ENCODE data around the gene PPP1R1B. TPM values are rescaled to one million over a fixed set of nuclear protein-coding genes. Genes with fewer than 3 reads are reported as not detected.

The PPP1R1B gene
- total RNA-seq, 1 donor from 2014 or later, result not detected

DNA sequence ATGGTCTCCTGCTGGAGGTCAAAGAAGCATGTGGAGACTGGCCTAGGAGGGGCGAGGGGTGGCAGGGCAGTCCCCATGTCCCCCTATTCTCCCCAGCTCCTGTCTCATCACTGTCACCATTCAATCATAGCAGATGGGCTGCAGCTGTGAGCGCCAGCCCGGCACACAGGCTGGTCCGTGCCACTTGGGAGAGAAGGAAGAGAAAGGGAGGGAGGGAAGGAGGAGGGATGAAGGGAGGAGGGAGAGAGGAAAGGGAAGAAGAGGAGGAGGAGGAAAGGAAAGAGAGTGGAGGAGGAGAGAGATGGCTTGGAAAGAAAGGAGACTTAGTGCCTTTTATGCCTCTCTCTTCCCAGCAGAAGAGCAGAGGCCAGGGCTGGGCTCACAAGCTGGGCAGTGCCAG is 31.5 kb upstream of the PPP1R1B start:
- TF ChIP-seq EZH2 (IDR thresholded peaks at IDR 0.05), result no peak
- TF ChIP-seq, protein P1, sequence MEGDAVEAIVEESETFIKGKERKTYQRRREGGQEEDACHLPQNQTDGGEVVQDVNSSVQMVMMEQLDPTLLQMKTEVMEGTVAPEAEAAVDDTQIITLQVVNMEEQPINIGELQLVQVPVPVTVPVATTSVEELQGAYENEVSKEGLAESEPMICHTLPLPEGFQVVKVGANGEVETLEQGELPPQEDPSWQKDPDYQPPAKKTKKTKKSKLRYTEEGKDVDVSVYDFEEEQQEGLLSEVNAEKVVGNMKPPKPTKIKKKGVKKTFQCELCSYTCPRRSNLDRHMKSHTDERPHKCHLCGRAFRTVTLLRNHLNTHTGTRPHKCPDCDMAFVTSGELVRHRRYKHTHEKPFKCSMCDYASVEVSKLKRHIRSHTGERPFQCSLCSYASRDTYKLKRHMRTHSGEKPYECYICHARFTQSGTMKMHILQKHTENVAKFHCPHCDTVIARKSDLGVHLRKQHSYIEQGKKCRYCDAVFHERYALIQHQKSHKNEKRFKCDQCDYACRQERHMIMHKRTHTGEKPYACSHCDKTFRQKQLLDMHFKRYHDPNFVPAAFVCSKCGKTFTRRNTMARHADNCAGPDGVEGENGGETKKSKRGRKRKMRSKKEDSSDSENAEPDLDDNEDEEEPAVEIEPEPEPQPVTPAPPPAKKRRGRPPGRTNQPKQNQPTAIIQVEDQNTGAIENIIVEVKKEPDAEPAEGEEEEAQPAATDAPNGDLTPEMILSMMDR (IDR thresholded peaks at IDR 0.05), result no peak
- no peak for TF ChIP-seq EZH2phosphoT487 (IDR thresholded peaks at IDR 0.05)
- Histone ChIP-seq H2AFZ (replicated peaks) (no peak overlapping the region), H3K4me3 (no peak overlapping the region), H3K79me2 (ENCODE audit: low read depth) (no peaks in the 10 kb centered on the region), H3K27me3 (peaks cover 100% of the 10 kb centered on the region), H3K9ac (no peak overlapping the region), H3K9me3 (ENCODE audit: low read depth) (no peaks in the 10 kb centered on the region), H3K27ac (no peak overlapping the region), H3K4me2 (no peak overlapping the region), H3K4me1 (no peaks in the 10 kb centered on the region), H3K36me3 (no peaks in the 10 kb centered on the region), H4K20me1 (ENCODE audit: low read depth) (peaks cover 82% of the 10 kb centered on the region), H3F3A (ENCODE audit: low read depth) (peaks cover 6% of the 10 kb centered on the region)
- DNase-seq (ENCODE audit: low spot score), result no peak
- no peak overlapping the region for H3K27ac Mint-ChIP-seq
- no peaks in the 10 kb centered on the region for H3K36me3 Mint-ChIP-seq
- no peak overlapping the region for H3K4me3 Mint-ChIP-seq
- H3K27me3 Mint-ChIP-seq (ENCODE audit: insufficient read depth, low read depth), result peaks cover 76% of the 10 kb centered on the region
- H3K9me3 Mint-ChIP-seq, result peaks cover 3% of the 10 kb centered on the region
- no peaks in the 10 kb centered on the region for H3K4me1 Mint-ChIP-seq

DNA sequence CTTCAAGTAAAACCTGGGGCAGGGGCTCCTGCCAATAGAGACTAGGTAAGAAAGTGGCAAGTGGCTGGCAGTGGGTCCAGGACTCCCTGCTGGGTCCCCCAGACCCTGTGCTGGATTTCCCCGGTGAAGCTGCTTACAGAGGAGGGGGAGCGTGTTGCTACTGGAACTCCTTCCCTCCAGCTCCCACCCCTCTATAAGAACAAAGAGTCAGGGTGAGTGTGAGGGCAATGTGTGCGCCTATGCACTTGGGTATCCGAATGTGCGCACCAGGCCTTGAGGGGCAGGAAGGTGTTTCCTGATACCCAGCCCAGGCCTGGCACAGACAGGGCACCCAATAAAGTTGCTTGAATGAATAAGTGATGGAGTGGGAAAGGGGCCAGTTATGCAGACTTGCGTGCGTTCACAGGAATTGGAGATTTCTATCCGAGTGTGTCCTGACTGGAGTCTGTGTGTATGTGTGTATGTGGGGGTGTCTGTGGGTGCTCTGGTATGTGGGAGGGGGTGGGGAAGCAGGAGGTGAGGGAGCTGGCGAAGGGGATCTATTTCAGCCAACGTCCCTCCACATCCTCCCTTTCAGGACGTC is 30.7 kb upstream of the PPP1R1B start:
- Mint-ChIP-seq H3K4me1 (no peaks in the 10 kb centered on the region), H3K27ac (no peak overlapping the region), H3K4me3 (peak overlapping the region; percentile 55), H3K36me3 (no peaks in the 10 kb centered on the region), H3K9me3 (peaks cover 3% of the 10 kb centered on the region), H3K27me3 (ENCODE audit: insufficient read depth, low read depth) (peaks cover 81% of the 10 kb centered on the region)
- H3F3A ChIP-seq (ENCODE audit: low read depth), result peaks cover 6% of the 10 kb centered on the region
- H3K4me1 ChIP-seq, result no peaks in the 10 kb centered on the region
- H3K9me3 ChIP-seq (ENCODE audit: low read depth), result no peaks in the 10 kb centered on the region
- no peaks in the 10 kb centered on the region for H3K36me3 ChIP-seq
- H3K79me2 ChIP-seq (ENCODE audit: low read depth), result no peaks in the 10 kb centered on the region
- DNase-seq (ENCODE audit: low spot score), result no peak
- peaks cover 89% of the 10 kb centered on the region for H4K20me1 ChIP-seq (ENCODE audit: low read depth)
- no peak overlapping the region for H3K9ac ChIP-seq
- no peak overlapping the region for H3K27ac ChIP-seq
- H3K4me3 ChIP-seq, result no peak overlapping the region
- no peak overlapping the region for H2AFZ ChIP-seq (replicated peaks)
- peaks cover 100% of the 10 kb centered on the region for H3K27me3 ChIP-seq
- H3K4me2 ChIP-seq, result no peak overlapping the region
- TF ChIP-seq, protein P1 (IDR thresholded peaks at IDR 0.05), result no peak
- TF ChIP-seq EZH2 (IDR thresholded peaks at IDR 0.05) (no peak), EZH2phosphoT487 (IDR thresholded peaks at IDR 0.05) (no peak)

DNA sequence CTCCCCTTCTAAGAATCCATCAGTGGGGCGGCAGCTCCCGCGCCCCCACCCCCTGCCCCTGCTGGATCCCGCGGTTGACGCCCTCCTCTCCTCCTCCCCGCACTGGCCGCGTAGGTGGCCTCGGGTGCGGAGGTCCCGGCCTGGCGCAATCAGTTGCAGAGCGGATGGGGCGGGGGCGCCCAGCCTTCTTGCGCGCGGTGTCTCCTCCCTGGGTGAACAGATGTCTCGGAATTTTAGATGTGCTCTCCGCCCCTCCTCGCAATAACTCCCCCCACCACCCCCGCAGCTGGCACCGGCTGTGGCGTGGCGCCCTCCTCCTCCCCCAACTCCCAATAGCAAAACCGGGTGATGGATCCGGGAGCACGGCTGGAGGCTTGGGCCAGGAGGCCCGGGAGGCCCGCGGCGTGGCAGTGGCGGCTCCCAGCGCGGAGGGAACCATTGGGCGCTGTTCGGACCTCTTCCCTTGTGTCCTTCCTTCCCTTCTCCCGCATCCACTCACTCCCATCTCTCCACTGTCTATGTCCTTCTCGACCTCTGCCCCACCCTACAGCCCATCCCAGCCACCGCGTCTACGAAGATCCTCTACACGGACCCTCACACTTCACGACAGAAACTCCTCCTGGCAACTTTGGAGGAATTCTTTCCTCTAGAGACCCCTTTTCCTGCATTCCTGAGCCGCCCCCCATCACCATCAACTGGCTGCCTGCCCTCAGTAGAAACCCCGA is 30.0 kb upstream of the PPP1R1B start:
- Mint-ChIP-seq H3K36me3 (no peaks in the 10 kb centered on the region), H3K9me3 (peaks cover 6% of the 10 kb centered on the region), H3K27me3 (ENCODE audit: insufficient read depth, low read depth) (peaks cover 82% of the 10 kb centered on the region), H3K4me1 (no peaks in the 10 kb centered on the region), H3K27ac (no peak overlapping the region), H3K4me3 (no peak overlapping the region)
- Histone ChIP-seq H3K79me2 (ENCODE audit: low read depth) (no peaks in the 10 kb centered on the region), H3K36me3 (no peaks in the 10 kb centered on the region), H2AFZ (replicated peaks) (no peak overlapping the region), H3K9ac (no peak overlapping the region), H3K4me1 (no peaks in the 10 kb centered on the region), H3K4me3 (no peak overlapping the region), H3K9me3 (ENCODE audit: low read depth) (no peaks in the 10 kb centered on the region), H3F3A (ENCODE audit: low read depth) (peaks cover 6% of the 10 kb centered on the region), H3K27me3 (peaks cover 100% of the 10 kb centered on the region), H3K4me2 (no peak overlapping the region), H3K27ac (no peak overlapping the region), H4K20me1 (ENCODE audit: low read depth) (peaks cover 91% of the 10 kb centered on the region)
- TF ChIP-seq, protein P1 (IDR thresholded peaks at IDR 0.05), result no peak
- TF ChIP-seq EZH2 (IDR thresholded peaks at IDR 0.05) (peak; percentile 94), EZH2phosphoT487 (IDR thresholded peaks at IDR 0.05) (peak; percentile 97)
- no peak for DNase-seq (ENCODE audit: low spot score)
